HepG2 (cell line): ENCODE results near the gene TASP1. TPM values are rescaled to one million over a fixed set of nuclear protein-coding genes. Genes with fewer than 3 reads are reported as not detected.

Experiments
- ATAC-seq: fragments of 200-7000 bp; cut with Tn5 transposase; 3 replicates; pipeline ENCODE4 v1.9.1; 2020; ENCODE audit warnings: mild to moderate bottlenecking, moderate library complexity
- BruUV-seq: library from RNA; stranded (reverse); fragments of 400-500 nt; replicated peaks from 2 replicates; lab custom pipeline; 2021; lab: Mats Ljungman, UMichigan
- CTCF ChIA-PET: fragments of 300-600 bp; formaldehyde crosslinking; extraction: SDS; loops from one replicate; lab custom pipeline; 2021; ENCODE audit warnings: low total read pairs, inconsistent platforms, low intra/inter-chr PET ratio; lab: Yijun Ruan, JAX
- POLR2A ChIA-PET: fragments of 350-600 bp; sonication (Branson Sonifier 250); formaldehyde crosslinking; loops from one replicate; lab custom pipeline; 2020; ENCODE audit warnings: antibody characterized with exemption, inconsistent platforms; lab: Yijun Ruan, JAX
- DNase-seq: peaks from one replicate; pipeline ENCODE4 v3.0.0-alpha.2; 2015; ENCODE audit warnings: low spot score
- FAIRE-seq: peaks from 3 replicates; lab custom pipeline; 2011; peaks lifted over from hg19 to GRCh38; lab: Jason Lieb, UNC
- H2AFZ ChIP-seq: one replicate; pipeline ENCODE4 v1.6.1; 2011; ENCODE audit warnings: low read length, inconsistent platforms
- H3K27ac ChIP-seq: fragments of 300-600 bp; 3 replicates; pipeline ENCODE4 v1.8.0; 2011; ENCODE audit warnings: mixed run types, mild to moderate bottlenecking, mixed read lengths, low read length, inconsistent platforms; ENCODE audit not compliant: insufficient read depth; ENCODE audit errors: extremely low read length
- H3K27me3 ChIP-seq, 2 experiments: fragments of 200-600 bp in 1 of 2; 2 replicates in 1 of 2; 3 replicates in 1 of 2; pipeline versions ENCODE4 v1.6.0 to v1.8.0; 2011; ENCODE audit warnings: low read length in 2 of 2, mild to moderate bottlenecking in 2 of 2, moderate library complexity in 2 of 2, inconsistent platforms in 1 of 2; ENCODE audit not compliant: insufficient read depth in 2 of 2, control insufficient read depth in 1 of 2
- H3K36me3 ChIP-seq, 2 experiments: fragments of 200-600 bp in 1 of 2; replicated peaks in 1 of 2; 2 replicates in 1 of 2; 3 replicates in 1 of 2; pipeline versions ENCODE4 v1.5.1 to v1.8.0; 2011; ENCODE audit warnings: low read length in 2 of 2, inconsistent platforms in 1 of 2; ENCODE audit not compliant: insufficient read depth in 2 of 2, control insufficient read depth in 1 of 2
- H3K4me1 ChIP-seq: 2 replicates; pipeline ENCODE4 v1.5.1; 2012; ENCODE audit warnings: low read length, inconsistent platforms; ENCODE audit not compliant: insufficient read depth
- H3K4me2 ChIP-seq: 2 replicates; pipeline ENCODE4 v1.6.0; 2011; ENCODE audit warnings: low read depth, low read length, inconsistent platforms
- H3K4me3 ChIP-seq, 3 experiments: fragments of 200-600 bp in 1 of 3; sonication (generic), shearing (Covaris generic) in 1 of 3; replicated peaks in 1 of 3; 2 replicates each; pipeline ENCODE4 v1.5.1; 2011 to 2016; ENCODE audit warnings: low read length in 3 of 3, inconsistent platforms in 2 of 3, low read depth in 2 of 3, mild to moderate bottlenecking in 2 of 3, control low read depth in 1 of 3, mixed read lengths in 1 of 3; ENCODE audit not compliant: insufficient read depth in 1 of 3
- H3K79me2 ChIP-seq: one replicate; pipeline ENCODE4 v1.6.1; 2011; ENCODE audit warnings: low read length, inconsistent platforms; ENCODE audit not compliant: insufficient read depth
- H3K9ac ChIP-seq: 2 replicates; pipeline ENCODE4 v1.6.0; 2011; ENCODE audit warnings: mild to moderate bottlenecking, low read depth, low read length, inconsistent platforms; ENCODE audit not compliant: insufficient read depth
- H3K9me3 ChIP-seq: 2 replicates; pipeline ENCODE4 v1.5.1; 2012; ENCODE audit warnings: mild to moderate bottlenecking, low read length
- H4K20me1 ChIP-seq: 2 replicates; pipeline ENCODE4 v1.6.0; 2011; ENCODE audit warnings: inconsistent platforms, mild to moderate bottlenecking, low read length, moderate library complexity; ENCODE audit not compliant: insufficient read depth
- ATF7 ChIP-seq, 2 experiments: fragments of 450-650 bp in 1 of 2; sonication (generic) in 1 of 2; formaldehyde crosslinking in 1 of 2; IDR thresholded peaks; 2 replicates each; pipeline versions ENCODE4 v1.4.0 to v1.6.1; 2016 to 2020; ENCODE audit warnings: antibody characterized with exemption in 1 of 2, mild to moderate bottlenecking in 1 of 2, missing genetic modification reagents in 1 of 2
- ATM ChIP-seq: fragments of 450-650 bp; IDR thresholded peaks from 2 replicates; pipeline ENCODE4 v1.7.1; 2017; ENCODE audit warnings: mild to moderate bottlenecking, borderline replicate concordance
- FOXJ3 ChIP-seq: sonication (generic); formaldehyde crosslinking; IDR thresholded peaks from 2 replicates; pipeline ENCODE4 v1.4.0; 2020; ENCODE audit warnings: missing genetic modification reagents, mild to moderate bottlenecking, borderline replicate concordance
- HDAC1 ChIP-seq: sonication (generic); formaldehyde crosslinking; IDR thresholded peaks from 2 replicates; pipeline ENCODE4 v1.5.1; 2020; ENCODE audit warnings: mild to moderate bottlenecking, missing genetic modification reagents
- HOXA7 ChIP-seq: sonication (generic); formaldehyde crosslinking; IDR thresholded peaks from 2 replicates; pipeline ENCODE4 v1.8.1; 2022; ENCODE audit warnings: mild to moderate bottlenecking, missing genetic modification reagents, moderate library complexity
- MAFF ChIP-seq: IDR thresholded peaks from 2 replicates; pipeline ENCODE4 v1.6.1; 2011; ENCODE audit warnings: low read depth, low read length, improper control_type of control experiment
- MAFK ChIP-seq, 2 experiments: IDR thresholded peaks in 1 of 2; conservative IDR thresholded peaks in 1 of 2; 2 replicates each; pipeline ENCODE4 v1.6.1; 2011; ENCODE audit warnings: improper control_type of control experiment in 2 of 2, low read length in 2 of 2
- SNAPC2 ChIP-seq: sonication (generic); formaldehyde crosslinking; IDR thresholded peaks from 2 replicates; pipeline ENCODE4 v1.8.1; 2022; ENCODE audit warnings: mild to moderate bottlenecking, missing genetic modification reagents
- SSRP1 ChIP-seq: IDR thresholded peaks from 2 replicates; pipeline ENCODE4 v1.6.1; 2016; ENCODE audit warnings: control low read depth
- ZFP82 ChIP-seq: sonication (generic); formaldehyde crosslinking; IDR thresholded peaks from 2 replicates; pipeline ENCODE4 v1.5.1; 2020; ENCODE audit warnings: mild to moderate bottlenecking, missing genetic modification reagents, borderline replicate concordance
- ZHX1 ChIP-seq: sonication (generic); formaldehyde crosslinking; IDR thresholded peaks from 2 replicates; pipeline ENCODE4 v1.8.1; 2022; ENCODE audit warnings: low read depth, mild to moderate bottlenecking, missing genetic modification reagents
- ZNF124 ChIP-seq: sonication (generic); formaldehyde crosslinking; IDR thresholded peaks from 2 replicates; pipeline ENCODE4 v1.4.0; 2020; ENCODE audit warnings: missing genetic modification reagents
- ZNF30 ChIP-seq: sonication (generic); formaldehyde crosslinking; IDR thresholded peaks from 2 replicates; pipeline ENCODE4 v1.5.0; 2020; ENCODE audit warnings: mild to moderate bottlenecking, missing genetic modification reagents
- ZNF7 ChIP-seq: IDR thresholded peaks from 2 replicates; pipeline ENCODE4 v1.6.1; 2016; ENCODE audit warnings: missing biosample characterization, missing genetic modification reagents
- ZSCAN25 ChIP-seq: sonication (generic); formaldehyde crosslinking; IDR thresholded peaks from 2 replicates; pipeline ENCODE4 v1.8.0; 2022; ENCODE audit warnings: mild to moderate bottlenecking, missing genetic modification reagents
- WGBS: methylation state at CpG from one replicate; pipeline ENCODE4 v1.1.6; 2017; ENCODE audit warnings: low lambda C conversion rate; 5-methylcytosine and 5-hydroxymethylcytosine counted together
- in situ Hi-C: cut with HindIII; loops from 2 replicates; pipeline ENCODE4 v1.10.0; 2017; ENCODE audit warnings: low pct_unique_long_range_greater_than_20kb; ENCODE audit not compliant: extremely low pct_ligation_motif_present
- intact Hi-C: fragments of 100-400 bp; cut with micrococcal nuclease; formaldehyde crosslinking; loops from one replicate; pipeline ENCODE4 v1.10.0; 2022; ENCODE audit not compliant: unreplicated experiment
- polyA plus RNA-seq, 8 experiments: library from polyadenylated mRNA; depleted of rRNA in 3 of 8; stranded (reverse) in 7 of 8; unstranded in 1 of 8; fragments of >200 nt; fragmentation: Illumina TruSeq in 4 of 8; extraction: Trizol in 4 of 8; gene quantifications; 2 replicates each; pipeline versions ENCODE4 v1.2.1 to v1.2.3, GENCODE V29; 2011 to 2016; ENCODE audit warnings: low read depth in 4 of 8, missing spikeins in 1 of 8, mixed read lengths in 1 of 8; ENCODE audit not compliant: insufficient read depth in 1 of 8
- total RNA-seq, 5 experiments: library from RNA; depleted of rRNA; stranded (reverse); fragments of >200 nt; fragmentation: Illumina TruSeq; extraction: Trizol; gene quantifications; 2 replicates each; pipeline ENCODE4 v1.2.3, GENCODE V29; 2016; ENCODE audit warnings: low read depth in 1 of 5
- TF ChIP-seq, protein P1 (sequence below): sonication (generic); formaldehyde crosslinking; IDR thresholded peaks from 2 replicates; pipeline ENCODE4 v1.4.0; 2020; ENCODE audit warnings: mild to moderate bottlenecking, low read depth, missing genetic modification reagents
- TF ChIP-seq, protein P2 (sequence below): sonication (generic); formaldehyde crosslinking; IDR thresholded peaks from 2 replicates; pipeline ENCODE4 v1.8.1; 2023; ENCODE audit warnings: mild to moderate bottlenecking, missing genetic modification reagents
- TF ChIP-seq, protein P3 (sequence below): sonication (generic); formaldehyde crosslinking; conservative IDR thresholded peaks from 2 replicates; pipeline ENCODE4 v1.8.1; 2023; ENCODE audit warnings: missing genetic modification reagents

The TASP1 gene
- total and polyA plus RNA-seq, 2 of the 13 experiments (the other 11 are each of a cell fraction or from before 2014, with no cell fraction given) = 10.0 to 25.2 TPM

- DNase-seq (no peak), ATAC-seq (no peak)
- H3K27ac ChIP-seq = no peak overlapping the region
- H3K9ac ChIP-seq = no peak overlapping the region
- intact Hi-C loops (no loop called here), in situ Hi-C loops (no loop called here)
- H4K20me1 ChIP-seq = no peaks in the 10 kb centered on the region
- H3K4me3 ChIP-seq = no peak overlapping the region
- no peak overlapping the region for H2AFZ ChIP-seq
- no peaks in the 10 kb centered on the region for H3K27me3 ChIP-seq
- no peaks in the 10 kb centered on the region for H3K36me3 ChIP-seq
- POLR2A ChIA-PET = no interaction called here
- CTCF ChIA-PET = no interaction called here
- H3K4me2 ChIP-seq = no peak overlapping the region
- no peaks in the 10 kb centered on the region for H3K79me2 ChIP-seq
- no TSS peak for BruUV-seq
- WGBS = 64% methylated on average over 6 of the region's 6 CpGs
- H3K4me1 ChIP-seq = no peaks in the 10 kb centered on the region
- TF ChIP-seq FOXJ3 (no peak), ZSCAN25 (CRISPR knock-in tag) (no peak), ZFP82 (no peak), ZNF7 (CRISPR knock-in tag) (no peak), ZHX1 (CRISPR knock-in tag) (no peak), HDAC1 (CRISPR knock-in tag) (no peak), MAFK (conservative IDR thresholded peaks at IDR 0.05 in 1 of 2, IDR thresholded peaks at IDR 0.05 in 1 of 2; ENCODE audit: low read length in 2 of 2) (peak; percentile 63 to 72), ZNF30 (no peak), ATM (no peak), ZNF124 (CRISPR knock-in tag) (no peak), SNAPC2 (CRISPR knock-in tag) (no peak), SSRP1 (CRISPR knock-in tag) (no peak), MAFF (peak; percentile 50; the same call in 1 of the 2 replicates), HOXA7 (CRISPR knock-in tag) (no peak), ATF7 (IDR thresholded peaks at IDR 0.05) (no peak), ATF7 (CRISPR knock-in tag; IDR thresholded peaks at IDR 0.05) (no peak)
- TF ChIP-seq, protein P1, sequence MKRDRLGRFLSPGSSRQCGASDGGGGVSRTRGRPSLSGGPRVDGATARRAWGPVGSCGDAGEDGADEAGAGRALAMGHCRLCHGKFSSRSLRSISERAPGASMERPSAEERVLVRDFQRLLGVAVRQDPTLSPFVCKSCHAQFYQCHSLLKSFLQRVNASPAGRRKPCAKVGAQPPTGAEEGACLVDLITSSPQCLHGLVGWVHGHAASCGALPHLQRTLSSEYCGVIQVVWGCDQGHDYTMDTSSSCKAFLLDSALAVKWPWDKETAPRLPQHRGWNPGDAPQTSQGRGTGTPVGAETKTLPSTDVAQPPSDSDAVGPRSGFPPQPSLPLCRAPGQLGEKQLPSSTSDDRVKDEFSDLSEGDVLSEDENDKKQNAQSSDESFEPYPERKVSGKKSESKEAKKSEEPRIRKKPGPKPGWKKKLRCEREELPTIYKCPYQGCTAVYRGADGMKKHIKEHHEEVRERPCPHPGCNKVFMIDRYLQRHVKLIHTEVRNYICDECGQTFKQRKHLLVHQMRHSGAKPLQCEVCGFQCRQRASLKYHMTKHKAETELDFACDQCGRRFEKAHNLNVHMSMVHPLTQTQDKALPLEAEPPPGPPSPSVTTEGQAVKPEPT = no peak
- TF ChIP-seq, protein P2, sequence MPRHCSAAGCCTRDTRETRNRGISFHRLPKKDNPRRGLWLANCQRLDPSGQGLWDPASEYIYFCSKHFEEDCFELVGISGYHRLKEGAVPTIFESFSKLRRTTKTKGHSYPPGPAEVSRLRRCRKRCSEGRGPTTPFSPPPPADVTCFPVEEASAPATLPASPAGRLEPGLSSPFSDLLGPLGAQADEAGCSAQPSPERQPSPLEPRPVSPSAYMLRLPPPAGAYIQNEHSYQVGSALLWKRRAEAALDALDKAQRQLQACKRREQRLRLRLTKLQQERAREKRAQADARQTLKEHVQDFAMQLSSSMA (CRISPR knock-in tag) = no peak
- TF ChIP-seq, protein P3, sequence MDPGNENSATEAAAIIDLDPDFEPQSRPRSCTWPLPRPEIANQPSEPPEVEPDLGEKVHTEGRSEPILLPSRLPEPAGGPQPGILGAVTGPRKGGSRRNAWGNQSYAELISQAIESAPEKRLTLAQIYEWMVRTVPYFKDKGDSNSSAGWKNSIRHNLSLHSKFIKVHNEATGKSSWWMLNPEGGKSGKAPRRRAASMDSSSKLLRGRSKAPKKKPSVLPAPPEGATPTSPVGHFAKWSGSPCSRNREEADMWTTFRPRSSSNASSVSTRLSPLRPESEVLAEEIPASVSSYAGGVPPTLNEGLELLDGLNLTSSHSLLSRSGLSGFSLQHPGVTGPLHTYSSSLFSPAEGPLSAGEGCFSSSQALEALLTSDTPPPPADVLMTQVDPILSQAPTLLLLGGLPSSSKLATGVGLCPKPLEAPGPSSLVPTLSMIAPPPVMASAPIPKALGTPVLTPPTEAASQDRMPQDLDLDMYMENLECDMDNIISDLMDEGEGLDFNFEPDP (CRISPR knock-in tag) = 0 out of 2 replicates have a peak, but pooled peaks have one; percentile 75
- TF ChIP-seq, all 625 proteins: peak for 3
- FAIRE-seq = no peak
- no peaks in the 10 kb centered on the region for H3K9me3 ChIP-seq
These were observed 274.2 kb downstream of the TASP1 start for GRCh38 chr20:13364278-13365170.
